22Rv1 (cell line): ENCODE measurements around the gene FBXO10.

Experiments used
- ZFX ChIP-seq: fragments of 450-650 bp; IDR thresholded peaks from 2 replicates; pipeline ENCODE4 v1.6.1; 2017; ENCODE audit warnings: antibody characterized with exemption, borderline replicate concordance
- TF ChIP-seq, protein P1 (sequence below): fragments of 450-650 bp; IDR thresholded peaks from 2 replicates; pipeline ENCODE4 v1.5.1; 2017; ENCODE audit warnings: mild to moderate bottlenecking

- TF ChIP-seq, protein P1, sequence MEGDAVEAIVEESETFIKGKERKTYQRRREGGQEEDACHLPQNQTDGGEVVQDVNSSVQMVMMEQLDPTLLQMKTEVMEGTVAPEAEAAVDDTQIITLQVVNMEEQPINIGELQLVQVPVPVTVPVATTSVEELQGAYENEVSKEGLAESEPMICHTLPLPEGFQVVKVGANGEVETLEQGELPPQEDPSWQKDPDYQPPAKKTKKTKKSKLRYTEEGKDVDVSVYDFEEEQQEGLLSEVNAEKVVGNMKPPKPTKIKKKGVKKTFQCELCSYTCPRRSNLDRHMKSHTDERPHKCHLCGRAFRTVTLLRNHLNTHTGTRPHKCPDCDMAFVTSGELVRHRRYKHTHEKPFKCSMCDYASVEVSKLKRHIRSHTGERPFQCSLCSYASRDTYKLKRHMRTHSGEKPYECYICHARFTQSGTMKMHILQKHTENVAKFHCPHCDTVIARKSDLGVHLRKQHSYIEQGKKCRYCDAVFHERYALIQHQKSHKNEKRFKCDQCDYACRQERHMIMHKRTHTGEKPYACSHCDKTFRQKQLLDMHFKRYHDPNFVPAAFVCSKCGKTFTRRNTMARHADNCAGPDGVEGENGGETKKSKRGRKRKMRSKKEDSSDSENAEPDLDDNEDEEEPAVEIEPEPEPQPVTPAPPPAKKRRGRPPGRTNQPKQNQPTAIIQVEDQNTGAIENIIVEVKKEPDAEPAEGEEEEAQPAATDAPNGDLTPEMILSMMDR: no peak
- no peak for TF ChIP-seq ZFX
Observed at GRCh38 chr9:37551468-37551867, 24.7 kb downstream of the FBXO10 start.
